ENCODE measurements around the gene PLIN5. TPM values are rescaled to one million over a fixed set of nuclear protein-coding genes. Genes with fewer than 3 reads are reported as not detected.

Gene PLIN5
- polyA plus RNA-seq, 1 donor from 2014 or later, result 1.3 TPM

DNA sequence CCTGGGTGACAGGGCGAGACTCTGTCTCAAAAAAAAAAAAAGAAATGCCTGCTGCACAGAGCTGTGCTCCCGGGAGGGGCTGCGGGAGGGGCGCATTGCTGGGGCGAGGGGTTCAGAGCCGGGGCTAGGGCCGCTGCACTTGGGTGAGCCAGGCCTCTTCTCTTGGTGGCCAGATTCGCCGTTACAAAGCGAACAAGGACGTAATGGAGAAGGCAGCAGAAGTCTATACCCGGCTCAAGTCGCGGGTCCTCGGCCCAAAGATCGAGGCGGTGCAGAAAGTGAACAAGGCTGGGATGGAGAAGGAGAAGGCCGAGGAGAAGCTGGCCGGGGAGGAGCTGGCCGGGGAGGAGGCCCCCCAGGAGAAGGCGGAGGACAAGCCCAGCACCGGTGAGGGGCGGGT, 35.7 kb downstream of the PLIN5 start:
- Histone ChIP-seq H4K20me1 (ENCODE audit: insufficient read depth) (no peaks in the 10 kb centered on the region), H3F3A (ENCODE audit: insufficient read depth, low read length, poor library complexity, severe bottlenecking) (no peaks in the 10 kb centered on the region), H3K9me2 (ENCODE audit: insufficient read depth, low read length) (no peaks in the 10 kb centered on the region), H3K4me2 (ENCODE audit: low read length) (no peak overlapping the region), H3K36me3 (ENCODE audit: insufficient read depth, low read length) (no peaks in the 10 kb centered on the region), H3K9me3 (ENCODE audit: low read length) (no peaks in the 10 kb centered on the region), H3K9ac (ENCODE audit: low read length) (no peak overlapping the region), H3K27me3 (ENCODE audit: insufficient read depth, low read depth, low read length) (no peaks in the 10 kb centered on the region), H3K27ac (ENCODE audit: low read length) (no peak overlapping the region), H3K4me3 (ENCODE audit: low read length) (no peak overlapping the region), H2AFZ (ENCODE audit: low read depth, low read length) (no peak overlapping the region), H3K79me2 (replicated peaks; ENCODE audit: insufficient read depth, low read length) (no peaks in the 10 kb centered on the region)
- no peak for TF ChIP-seq POLR2AphosphoS5 (IDR thresholded peaks at IDR 0.05)
- TF ChIP-seq RAD21 (conservative IDR thresholded peaks at IDR 0.05), result no peak
- TF ChIP-seq EZH2 (IDR thresholded peaks at IDR 0.05; ENCODE audit: borderline replicate concordance, insufficient read depth, low read length, poor library complexity, severe bottlenecking), result no peak
- TF ChIP-seq MXI1 (conservative IDR thresholded peaks at IDR 0.05; ENCODE audit: poor library complexity, severe bottlenecking), result no peak
- no peak for TF ChIP-seq EP300 (conservative IDR thresholded peaks at IDR 0.05; ENCODE audit: poor library complexity, severe bottlenecking)
- TF ChIP-seq SMC3 (conservative IDR thresholded peaks at IDR 0.05; ENCODE audit: poor library complexity), result no peak
- TF ChIP-seq, protein P1, sequence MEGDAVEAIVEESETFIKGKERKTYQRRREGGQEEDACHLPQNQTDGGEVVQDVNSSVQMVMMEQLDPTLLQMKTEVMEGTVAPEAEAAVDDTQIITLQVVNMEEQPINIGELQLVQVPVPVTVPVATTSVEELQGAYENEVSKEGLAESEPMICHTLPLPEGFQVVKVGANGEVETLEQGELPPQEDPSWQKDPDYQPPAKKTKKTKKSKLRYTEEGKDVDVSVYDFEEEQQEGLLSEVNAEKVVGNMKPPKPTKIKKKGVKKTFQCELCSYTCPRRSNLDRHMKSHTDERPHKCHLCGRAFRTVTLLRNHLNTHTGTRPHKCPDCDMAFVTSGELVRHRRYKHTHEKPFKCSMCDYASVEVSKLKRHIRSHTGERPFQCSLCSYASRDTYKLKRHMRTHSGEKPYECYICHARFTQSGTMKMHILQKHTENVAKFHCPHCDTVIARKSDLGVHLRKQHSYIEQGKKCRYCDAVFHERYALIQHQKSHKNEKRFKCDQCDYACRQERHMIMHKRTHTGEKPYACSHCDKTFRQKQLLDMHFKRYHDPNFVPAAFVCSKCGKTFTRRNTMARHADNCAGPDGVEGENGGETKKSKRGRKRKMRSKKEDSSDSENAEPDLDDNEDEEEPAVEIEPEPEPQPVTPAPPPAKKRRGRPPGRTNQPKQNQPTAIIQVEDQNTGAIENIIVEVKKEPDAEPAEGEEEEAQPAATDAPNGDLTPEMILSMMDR (IDR thresholded peaks at IDR 0.05; ENCODE audit: poor library complexity, severe bottlenecking), result no peak
- no peak for TF ChIP-seq TAF1 (IDR thresholded peaks at IDR 0.05; ENCODE audit: low read depth)
- TF ChIP-seq, protein P2, sequence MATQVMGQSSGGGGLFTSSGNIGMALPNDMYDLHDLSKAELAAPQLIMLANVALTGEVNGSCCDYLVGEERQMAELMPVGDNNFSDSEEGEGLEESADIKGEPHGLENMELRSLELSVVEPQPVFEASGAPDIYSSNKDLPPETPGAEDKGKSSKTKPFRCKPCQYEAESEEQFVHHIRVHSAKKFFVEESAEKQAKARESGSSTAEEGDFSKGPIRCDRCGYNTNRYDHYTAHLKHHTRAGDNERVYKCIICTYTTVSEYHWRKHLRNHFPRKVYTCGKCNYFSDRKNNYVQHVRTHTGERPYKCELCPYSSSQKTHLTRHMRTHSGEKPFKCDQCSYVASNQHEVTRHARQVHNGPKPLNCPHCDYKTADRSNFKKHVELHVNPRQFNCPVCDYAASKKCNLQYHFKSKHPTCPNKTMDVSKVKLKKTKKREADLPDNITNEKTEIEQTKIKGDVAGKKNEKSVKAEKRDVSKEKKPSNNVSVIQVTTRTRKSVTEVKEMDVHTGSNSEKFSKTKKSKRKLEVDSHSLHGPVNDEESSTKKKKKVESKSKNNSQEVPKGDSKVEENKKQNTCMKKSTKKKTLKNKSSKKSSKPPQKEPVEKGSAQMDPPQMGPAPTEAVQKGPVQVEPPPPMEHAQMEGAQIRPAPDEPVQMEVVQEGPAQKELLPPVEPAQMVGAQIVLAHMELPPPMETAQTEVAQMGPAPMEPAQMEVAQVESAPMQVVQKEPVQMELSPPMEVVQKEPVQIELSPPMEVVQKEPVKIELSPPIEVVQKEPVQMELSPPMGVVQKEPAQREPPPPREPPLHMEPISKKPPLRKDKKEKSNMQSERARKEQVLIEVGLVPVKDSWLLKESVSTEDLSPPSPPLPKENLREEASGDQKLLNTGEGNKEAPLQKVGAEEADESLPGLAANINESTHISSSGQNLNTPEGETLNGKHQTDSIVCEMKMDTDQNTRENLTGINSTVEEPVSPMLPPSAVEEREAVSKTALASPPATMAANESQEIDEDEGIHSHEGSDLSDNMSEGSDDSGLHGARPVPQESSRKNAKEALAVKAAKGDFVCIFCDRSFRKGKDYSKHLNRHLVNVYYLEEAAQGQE (IDR thresholded peaks at IDR 0.05; ENCODE audit: borderline replicate concordance), result no peak

DNA sequence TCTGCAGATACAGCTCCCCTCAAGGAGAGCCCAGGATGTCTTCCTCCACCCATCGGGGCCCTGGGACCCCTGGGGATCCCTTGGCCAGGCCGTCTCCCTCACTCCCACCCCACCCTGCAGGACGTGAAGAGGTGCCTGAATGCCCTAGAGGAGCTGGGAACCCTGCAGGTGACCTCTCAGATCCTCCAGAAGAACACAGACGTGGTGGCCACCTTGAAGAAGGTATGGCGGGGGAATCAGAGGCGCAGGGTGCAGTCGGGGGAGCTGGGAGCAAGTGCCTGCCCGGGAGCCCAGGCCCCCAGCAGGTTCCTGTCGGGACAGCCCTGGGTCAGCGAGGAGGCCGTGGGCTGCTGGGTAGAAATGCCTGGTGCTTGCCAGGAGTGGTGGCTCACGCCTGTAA, 36.3 kb downstream of the PLIN5 start:
- no peaks in the 10 kb centered on the region for H3K79me2 ChIP-seq (replicated peaks; ENCODE audit: insufficient read depth, low read length)
- H4K20me1 ChIP-seq (ENCODE audit: insufficient read depth), result no peaks in the 10 kb centered on the region
- H3F3A ChIP-seq (ENCODE audit: insufficient read depth, low read length, poor library complexity, severe bottlenecking), result no peaks in the 10 kb centered on the region
- no peak overlapping the region for H3K4me3 ChIP-seq (ENCODE audit: low read length)
- H3K36me3 ChIP-seq (ENCODE audit: insufficient read depth, low read length), result no peaks in the 10 kb centered on the region
- no peaks in the 10 kb centered on the region for H3K27me3 ChIP-seq (ENCODE audit: insufficient read depth, low read depth, low read length)
- no peak overlapping the region for H3K9ac ChIP-seq (ENCODE audit: low read length)
- H2AFZ ChIP-seq (ENCODE audit: low read depth, low read length), result no peak overlapping the region
- no peak overlapping the region for H3K4me2 ChIP-seq (ENCODE audit: low read length)
- H3K27ac ChIP-seq (ENCODE audit: low read length), result no peak overlapping the region
- no peaks in the 10 kb centered on the region for H3K9me3 ChIP-seq (ENCODE audit: low read length)
- TF ChIP-seq MXI1 (conservative IDR thresholded peaks at IDR 0.05; ENCODE audit: poor library complexity, severe bottlenecking) (no peak), EZH2 (IDR thresholded peaks at IDR 0.05; ENCODE audit: borderline replicate concordance, insufficient read depth, low read length, poor library complexity, severe bottlenecking) (no peak), EP300 (conservative IDR thresholded peaks at IDR 0.05; ENCODE audit: poor library complexity, severe bottlenecking) (no peak), TAF1 (IDR thresholded peaks at IDR 0.05; ENCODE audit: low read depth) (no peak), POLR2AphosphoS5 (IDR thresholded peaks at IDR 0.05) (no peak), RAD21 (conservative IDR thresholded peaks at IDR 0.05) (no peak), SMC3 (conservative IDR thresholded peaks at IDR 0.05; ENCODE audit: poor library complexity) (no peak)
- TF ChIP-seq, protein P1 (IDR thresholded peaks at IDR 0.05; ENCODE audit: poor library complexity, severe bottlenecking), result no peak
- TF ChIP-seq, protein P2 (IDR thresholded peaks at IDR 0.05; ENCODE audit: borderline replicate concordance), result no peak
- H3K9me2 ChIP-seq (ENCODE audit: insufficient read depth, low read length), result no peaks in the 10 kb centered on the region

All from neural cell (in vitro differentiated cells).